Measurements from ENCODE around the gene LENG1.

LENG1 gene

GRCh38 chr19:54162241-54162805 lies 2.8 kb upstream of the LENG1 start:
- peak; percentile 91 for DNase-seq

GRCh38 chr19:54160854-54161253 lies 1.3 kb upstream of the LENG1 start:
- DNase-seq: no peak

GRCh38 chr19:54160182-54160811 lies 776 bp upstream of the LENG1 start:
- DNase-seq: no peak

GRCh38 chr19:54158812-54159351 lies 639 bp downstream of the LENG1 start:
- DNase-seq: peak; percentile 73

GRCh38 chr19:54156953-54157352 lies 2.6 kb downstream of the LENG1 start:
- DNase-seq: no peak

GRCh38 chr19:54156490-54156889 lies 3.0 kb downstream of the LENG1 start:
- no peak for DNase-seq

DNA sequence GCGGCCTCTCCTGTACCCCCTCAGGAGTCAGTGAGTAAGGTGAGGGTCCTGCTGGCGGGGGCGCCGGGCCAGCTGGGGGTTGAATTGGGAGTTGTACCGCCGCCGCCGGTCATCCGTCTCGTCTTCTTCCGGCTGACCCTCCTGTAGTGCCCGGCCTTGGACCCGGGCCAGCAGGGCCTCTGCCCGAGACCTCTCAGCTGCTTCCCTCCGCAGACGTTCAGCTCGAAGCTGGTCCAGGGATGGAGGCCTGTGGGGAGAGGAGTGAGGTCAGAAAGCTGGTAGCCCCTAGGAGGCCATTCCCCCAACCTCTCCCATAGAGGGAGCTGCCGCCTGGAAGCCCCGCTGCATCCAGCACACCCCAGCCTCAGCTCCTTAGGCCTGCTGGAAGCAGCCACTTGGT lies 3.8 kb downstream of the LENG1 start:
- DNase-seq: no peak

GRCh38 chr19:54154603-54155345 lies 4.7 kb downstream of the LENG1 start:
- no peak for DNase-seq

DNA sequence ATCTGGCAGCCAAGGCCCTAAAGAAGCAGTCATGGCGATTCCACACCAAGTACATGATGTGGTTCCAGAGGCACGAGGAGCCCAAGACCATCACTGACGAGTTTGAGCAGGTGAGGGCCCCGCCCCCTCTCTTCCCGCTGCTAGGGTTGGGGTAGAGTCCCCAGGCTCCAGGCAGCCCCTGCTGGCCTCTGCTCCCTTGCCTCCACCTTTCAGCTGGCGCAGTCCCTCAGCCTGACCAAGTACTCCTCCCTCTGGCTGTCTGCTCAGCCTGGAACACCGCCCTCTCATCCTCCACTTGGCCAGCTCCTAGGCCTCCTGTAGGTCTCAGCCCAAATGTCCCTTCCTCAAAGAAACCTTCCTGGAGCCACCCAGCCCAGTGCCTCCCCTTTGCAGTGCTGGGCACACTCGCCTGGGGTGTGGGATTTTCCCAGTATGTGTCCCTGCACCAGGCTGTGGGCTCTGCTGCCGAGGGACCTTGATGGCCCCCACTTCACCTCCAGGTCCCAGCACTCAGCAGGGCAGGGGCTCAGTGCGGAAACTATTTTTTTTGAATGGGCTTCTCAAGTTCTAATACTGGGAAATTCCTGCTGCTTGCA lies 5.7 kb downstream of the LENG1 start:
- no peak for DNase-seq

DNA sequence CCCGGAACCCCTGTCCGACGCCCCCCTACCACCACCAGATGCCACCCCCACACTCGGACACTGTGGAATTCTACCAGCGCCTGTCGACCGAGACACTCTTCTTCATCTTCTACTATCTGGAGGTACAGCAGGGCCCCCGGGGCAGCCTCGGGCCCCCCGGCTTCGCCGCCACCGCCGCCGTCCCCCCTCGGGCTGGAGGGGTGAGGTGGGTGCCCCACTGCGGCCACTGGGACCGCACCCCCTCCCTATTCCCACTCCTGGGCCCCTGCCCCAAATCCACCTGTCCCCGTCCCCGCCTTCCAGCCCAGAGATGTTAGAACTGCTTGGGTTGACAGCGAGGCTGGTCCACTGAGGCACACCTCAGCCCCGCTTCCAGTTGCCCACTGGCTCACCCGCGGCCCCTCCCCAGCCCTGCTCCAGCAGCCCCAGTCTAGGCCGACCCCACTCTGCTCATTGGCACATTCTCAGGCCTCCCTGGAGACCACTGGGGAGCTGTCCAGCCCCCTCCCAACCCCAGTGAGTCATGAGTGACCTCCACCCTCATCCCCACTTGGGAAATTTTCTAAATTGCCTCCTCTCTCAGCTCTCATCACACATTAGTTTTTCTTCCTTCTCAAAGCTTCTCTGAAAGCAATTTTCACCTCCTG lies 6.5 kb downstream of the LENG1 start:
- no peak for DNase-seq

GRCh38 chr19:54152267-54152666 lies 7.3 kb downstream of the LENG1 start:
- no peak for DNase-seq

DNA sequence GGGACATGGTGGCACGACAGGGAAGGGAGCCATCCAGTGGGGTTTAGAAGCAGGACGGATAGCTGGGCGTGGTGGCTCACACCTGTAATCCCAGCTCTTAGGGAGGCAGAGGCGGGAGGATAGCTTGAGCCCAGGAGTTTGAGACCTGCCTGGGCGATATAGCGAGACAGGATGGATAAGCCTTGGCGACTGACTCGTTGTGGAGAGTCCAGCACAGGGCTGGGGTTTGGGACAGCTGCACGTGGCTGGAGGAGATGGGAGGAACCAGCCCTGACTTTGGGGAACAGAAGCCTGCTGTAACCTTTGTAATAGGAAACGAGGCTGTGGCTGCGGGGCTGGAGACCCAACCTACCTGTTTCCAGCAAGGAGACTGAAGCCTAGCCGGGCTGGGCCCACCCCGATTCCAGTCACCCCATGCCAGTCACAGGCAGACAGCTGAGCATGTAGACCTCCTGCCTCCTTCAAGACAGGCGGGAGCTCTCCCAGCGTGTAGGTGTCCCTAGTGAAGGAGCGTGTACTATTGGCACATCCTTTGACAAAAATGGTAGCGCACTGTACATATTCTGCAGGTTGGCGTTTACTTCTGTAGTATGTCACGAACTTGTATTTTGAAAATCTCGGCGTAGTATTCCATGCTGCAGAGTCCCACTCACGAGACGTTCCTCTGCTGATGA lies 8.0 kb downstream of the LENG1 start:
- no peak for DNase-seq

DNA sequence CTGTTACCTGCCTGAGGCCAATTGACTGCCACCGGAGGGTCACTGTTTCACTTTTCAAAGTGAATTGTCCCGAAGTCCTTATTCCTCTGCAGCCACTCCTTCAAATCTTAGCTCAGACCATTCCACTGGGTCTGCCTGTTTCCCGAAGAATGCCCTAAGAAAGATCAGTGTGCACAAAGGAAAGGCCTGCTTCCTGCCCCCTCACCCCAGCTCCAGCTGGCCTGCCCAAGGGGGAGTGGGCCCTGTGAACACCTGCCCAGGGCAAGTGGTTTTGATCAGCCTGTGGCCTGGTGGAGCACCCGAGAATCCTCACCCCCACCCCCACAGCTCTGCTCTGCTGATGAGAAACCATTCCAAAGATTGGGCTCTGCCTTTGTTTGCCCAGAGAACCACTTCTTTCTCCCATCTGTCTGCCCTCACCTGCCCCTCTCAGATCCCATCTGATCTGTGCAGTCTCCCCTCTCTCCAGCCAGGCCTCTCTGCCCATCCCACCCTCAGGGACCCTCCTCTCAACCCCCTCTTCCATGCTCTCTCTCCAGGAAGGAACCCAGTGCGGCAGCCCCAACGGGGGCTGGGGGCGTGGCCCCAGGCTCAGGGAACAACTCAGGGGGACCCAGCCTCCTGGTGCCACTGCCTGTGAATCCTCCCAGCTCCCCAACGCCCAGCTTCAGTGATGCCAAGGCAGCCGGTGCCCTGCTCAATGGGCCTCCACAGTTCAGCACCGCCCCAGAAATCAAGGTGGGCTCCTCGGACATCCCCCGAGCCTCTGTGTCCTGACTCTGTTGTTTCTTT lies 10.3 kb downstream of the LENG1 start:
- no peak for DNase-seq

DNA sequence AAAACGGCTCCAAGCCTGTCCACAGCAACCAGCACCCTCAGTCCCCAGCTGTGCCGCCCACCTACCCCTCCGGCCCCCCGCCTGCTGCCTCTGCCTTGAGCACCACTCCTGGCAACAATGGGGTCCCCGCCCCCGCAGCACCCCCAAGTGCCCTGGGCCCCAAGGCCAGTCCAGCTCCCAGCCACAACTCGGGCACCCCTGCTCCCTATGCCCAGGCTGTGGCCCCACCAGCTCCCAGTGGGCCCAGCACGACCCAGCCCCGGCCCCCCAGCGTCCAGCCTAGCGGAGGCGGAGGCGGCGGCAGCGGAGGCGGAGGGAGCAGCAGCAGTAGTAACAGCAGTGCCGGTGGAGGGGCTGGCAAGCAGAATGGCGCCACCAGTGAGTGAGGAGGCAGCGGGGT lies 11.4 kb downstream of the LENG1 start:
- DNase-seq: no peak

DNA sequence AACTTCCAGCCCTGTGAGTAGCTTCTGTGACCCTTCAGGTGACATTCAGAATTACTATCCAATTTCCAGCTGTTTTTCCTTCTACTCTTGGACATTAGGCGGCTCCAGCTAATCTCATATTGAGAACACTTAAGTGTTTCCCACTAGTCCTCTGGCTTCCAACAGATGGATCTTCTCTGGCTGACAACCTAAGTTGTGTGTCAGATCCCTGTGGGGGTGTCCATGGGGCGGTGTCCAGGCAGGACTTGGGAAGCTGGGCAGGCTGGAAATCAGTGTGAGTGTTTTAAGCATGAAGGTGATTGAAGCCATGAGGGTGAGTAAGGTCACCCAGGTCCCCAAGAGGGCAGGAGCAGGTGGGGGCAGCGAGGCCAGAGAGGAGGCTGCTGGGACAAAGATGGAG lies 11.8 kb downstream of the LENG1 start:
- no peak for DNase-seq

DNA sequence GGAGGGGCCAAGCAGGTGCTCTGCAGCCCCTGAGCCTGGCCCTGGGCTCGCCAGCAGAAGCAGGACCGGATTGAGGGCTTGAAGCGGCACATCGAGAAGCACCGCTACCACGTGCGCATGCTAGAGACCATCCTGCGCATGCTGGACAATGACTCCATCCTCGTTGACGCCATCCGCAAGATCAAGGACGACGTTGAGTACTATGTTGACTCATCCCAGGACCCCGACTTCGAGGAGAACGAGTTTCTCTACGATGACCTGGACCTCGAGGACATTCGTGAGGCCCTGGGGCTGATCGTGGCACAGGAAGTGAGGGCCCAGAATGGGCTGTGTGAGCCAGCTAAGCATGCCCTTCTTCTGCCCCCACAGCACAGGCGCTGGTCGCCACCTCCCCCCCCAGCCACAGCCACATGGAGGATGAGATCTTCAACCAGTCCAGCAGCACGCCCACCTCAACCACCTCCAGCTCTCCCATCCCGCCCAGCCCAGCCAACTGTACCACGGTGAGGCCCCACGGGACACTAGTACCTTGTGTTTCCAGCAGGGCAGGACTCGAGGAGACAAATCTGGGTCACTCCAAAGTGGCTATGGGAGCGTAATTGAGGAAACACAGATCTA lies 13.9 kb downstream of the LENG1 start:
- DNase-seq: no peak

DNA sequence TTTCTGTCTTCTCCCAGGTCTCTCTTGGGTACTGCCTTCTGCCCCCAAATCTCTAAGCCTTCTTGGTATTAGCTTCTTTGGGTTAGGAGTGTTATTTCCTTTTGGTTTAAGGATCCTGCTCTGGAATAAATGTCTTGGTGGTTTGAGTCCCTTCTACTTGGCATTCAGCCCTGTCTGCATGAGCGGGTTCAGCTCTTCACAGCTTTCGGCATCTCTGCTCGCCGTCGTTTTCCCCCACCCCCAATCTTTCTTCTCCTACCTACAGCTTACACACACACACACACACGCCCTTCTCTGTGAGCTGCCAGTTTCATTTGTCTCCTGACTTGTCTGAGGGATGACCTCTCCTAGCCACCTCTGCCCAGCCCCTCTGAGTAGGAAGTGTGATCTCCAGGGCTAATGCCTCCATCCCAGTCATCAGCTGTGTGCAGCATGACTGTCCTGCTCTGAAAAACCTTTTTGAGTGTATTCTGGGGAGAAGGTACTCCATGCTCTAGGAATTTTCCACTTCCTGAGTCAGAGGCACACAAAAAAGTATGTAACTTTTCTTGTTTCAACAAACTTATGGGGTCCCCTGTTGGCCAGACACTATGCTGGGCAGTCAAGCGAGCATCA lies 17.2 kb downstream of the LENG1 start:
- DNase-seq: no peak

DNA sequence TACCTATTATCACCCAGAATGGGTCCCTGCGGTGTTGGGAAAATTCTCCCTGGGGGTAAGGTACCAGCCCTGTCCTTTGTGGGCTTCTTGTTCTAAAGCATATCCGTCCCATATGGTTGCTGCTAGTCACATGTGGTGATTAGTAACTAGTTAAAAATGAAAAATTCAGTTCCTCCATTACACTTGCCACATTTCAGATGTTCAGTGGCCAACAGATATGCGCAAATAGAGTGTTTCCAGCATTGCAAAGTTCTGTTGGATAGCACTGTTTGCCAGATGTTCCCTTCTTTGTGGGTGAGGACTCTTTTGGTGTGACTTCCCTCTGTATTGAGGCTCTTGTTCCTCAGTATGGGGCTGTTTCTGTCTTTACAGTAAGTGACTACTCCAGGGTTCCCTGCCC lies 18.2 kb downstream of the LENG1 start:
- DNase-seq: no peak

- peak; percentile 72 for DNase-seq
These were observed 20.8 kb downstream of the LENG1 start for GRCh38 chr19:54138489-54139256.
